GM18526 (cell line): ENCODE results near the gene FOXE3.

Experiments used
- POLR2A ChIP-seq: IDR thresholded peaks from 3 replicates; pipeline ENCODE4 v1.6.1; 2011; ENCODE audit not compliant: insufficient read length; ENCODE audit errors: extremely low read depth

The FOXE3 gene

DNA sequence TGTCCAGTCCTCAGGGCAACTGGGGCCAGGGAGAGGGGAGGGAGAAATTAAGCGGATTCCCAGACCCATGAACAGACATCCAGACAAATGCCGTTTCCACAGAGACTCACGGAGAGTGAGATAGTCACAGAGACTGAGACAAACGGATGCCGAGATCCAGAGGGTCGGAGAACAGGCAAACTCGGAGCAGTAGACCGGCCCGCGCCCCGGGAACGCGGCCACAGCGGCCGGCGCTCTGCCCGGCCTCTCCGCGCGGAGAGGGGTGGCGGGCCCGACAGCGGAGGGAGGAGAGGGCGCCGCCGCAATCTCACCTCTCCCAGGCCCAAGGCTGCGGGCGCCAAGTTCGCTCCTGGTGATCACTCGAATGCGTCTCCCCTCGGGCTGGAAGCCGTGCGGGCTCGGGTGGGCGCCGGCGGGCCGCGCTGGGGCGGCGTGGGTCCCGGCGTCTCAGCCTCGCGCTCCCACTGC lies 20.9 kb downstream of the FOXE3 start:
- TF ChIP-seq POLR2A = no peak

DNA sequence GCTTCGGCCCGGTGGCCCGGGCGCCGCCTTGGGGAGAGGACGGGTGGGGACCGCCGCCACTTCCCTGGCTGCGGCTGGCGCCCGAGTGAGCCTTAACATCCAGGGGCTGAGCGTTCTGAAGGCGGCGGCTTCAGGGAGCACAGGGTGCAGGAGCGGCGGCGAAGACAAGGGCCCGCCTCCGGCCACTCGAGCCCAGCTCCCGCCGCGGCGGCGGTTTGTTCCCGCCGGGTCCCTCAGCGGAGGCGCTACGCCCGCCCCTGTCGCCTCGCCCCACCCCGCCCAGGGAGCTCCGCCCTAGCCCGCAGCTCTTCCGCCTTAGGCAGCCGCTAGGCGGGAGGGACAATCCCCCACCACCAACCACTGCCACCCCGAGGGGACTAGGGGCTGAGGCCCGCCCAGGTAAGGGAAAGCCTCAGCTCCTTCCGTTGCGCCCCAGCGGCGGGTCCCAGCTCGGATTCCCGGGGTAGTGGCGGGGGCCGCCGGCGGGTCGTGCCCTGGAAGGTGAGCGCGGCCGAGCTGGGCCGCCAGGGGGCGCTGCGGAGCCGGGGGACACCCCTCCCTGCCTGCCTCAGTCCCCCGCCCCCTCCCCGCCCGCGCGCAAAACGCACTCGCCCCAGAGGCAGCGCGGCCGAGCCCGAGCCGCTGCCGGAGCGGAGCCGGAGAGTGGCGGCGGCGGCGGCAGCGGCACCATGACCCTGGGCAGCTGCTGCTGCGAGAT lies 21.5 kb downstream of the FOXE3 start, which contains the start of gene FOXD2:
Gene FOXD2 (plus strand): TSS at position 598 of the 718 bp plus-strand sequence. CDS start 92 bp downstream, at position 690.
- TF ChIP-seq POLR2A = peak; percentile 77

DNA sequence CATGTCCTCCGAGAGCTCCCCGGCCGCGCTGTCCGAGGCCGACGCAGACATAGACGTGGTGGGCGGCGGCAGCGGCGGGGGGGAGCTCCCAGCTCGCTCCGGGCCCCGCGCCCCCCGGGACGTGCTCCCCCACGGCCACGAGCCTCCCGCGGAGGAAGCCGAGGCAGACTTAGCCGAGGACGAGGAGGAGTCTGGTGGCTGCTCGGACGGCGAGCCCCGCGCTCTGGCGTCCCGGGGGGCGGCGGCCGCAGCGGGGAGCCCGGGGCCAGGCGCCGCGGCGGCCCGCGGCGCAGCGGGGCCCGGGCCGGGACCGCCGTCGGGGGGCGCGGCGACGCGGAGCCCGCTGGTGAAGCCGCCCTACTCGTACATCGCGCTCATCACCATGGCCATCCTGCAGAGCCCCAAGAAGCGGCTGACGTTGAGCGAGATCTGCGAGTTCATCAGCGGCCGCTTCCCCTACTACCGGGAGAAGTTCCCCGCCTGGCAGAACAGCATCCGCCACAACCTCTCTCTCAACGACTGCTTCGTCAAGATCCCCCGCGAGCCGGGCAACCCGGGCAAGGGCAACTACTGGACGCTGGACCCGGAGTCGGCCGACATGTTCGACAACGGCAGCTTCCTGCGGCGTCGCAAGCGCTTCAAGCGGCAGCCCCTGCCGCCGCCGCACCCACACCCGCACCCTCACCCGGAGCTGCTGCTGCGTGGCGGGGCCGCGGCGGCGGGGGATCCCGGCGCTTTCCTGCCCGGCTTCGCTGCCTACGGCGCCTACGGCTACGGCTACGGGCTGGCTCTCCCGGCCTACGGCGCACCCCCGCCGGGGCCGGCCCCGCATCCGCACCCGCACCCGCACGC lies 22.3 kb downstream of the FOXE3 start:
- TF ChIP-seq POLR2A = no peak

DNA sequence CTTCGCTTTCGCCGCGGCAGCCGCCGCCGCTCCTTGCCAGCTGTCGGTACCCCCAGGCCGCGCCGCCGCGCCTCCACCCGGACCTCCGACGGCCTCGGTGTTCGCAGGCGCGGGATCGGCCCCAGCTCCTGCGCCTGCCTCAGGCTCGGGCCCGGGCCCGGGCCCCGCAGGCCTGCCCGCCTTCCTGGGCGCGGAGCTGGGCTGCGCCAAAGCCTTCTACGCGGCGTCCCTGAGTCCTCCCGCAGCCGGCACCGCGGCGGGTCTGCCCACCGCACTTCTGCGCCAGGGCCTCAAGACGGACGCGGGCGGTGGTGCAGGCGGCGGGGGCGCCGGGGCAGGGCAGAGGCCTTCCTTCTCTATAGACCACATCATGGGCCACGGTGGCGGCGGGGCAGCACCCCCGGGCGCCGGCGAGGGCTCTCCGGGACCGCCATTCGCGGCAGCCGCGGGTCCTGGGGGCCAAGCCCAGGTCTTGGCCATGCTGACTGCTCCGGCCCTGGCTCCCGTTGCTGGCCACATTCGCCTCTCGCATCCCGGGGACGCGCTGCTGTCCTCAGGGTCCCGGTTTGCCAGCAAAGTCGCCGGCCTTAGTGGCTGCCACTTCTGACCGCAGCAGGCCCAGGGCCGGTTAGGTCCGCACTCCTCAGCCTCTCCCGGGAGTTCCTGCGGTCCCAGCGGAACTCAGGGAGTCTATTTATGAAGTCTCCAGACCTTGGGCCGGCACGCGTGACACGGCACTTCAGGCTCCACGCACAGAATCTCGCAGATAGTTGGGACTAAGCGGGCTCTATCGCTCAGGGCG lies 23.1 kb downstream of the FOXE3 start:
- TF ChIP-seq POLR2A = no peak

DNA sequence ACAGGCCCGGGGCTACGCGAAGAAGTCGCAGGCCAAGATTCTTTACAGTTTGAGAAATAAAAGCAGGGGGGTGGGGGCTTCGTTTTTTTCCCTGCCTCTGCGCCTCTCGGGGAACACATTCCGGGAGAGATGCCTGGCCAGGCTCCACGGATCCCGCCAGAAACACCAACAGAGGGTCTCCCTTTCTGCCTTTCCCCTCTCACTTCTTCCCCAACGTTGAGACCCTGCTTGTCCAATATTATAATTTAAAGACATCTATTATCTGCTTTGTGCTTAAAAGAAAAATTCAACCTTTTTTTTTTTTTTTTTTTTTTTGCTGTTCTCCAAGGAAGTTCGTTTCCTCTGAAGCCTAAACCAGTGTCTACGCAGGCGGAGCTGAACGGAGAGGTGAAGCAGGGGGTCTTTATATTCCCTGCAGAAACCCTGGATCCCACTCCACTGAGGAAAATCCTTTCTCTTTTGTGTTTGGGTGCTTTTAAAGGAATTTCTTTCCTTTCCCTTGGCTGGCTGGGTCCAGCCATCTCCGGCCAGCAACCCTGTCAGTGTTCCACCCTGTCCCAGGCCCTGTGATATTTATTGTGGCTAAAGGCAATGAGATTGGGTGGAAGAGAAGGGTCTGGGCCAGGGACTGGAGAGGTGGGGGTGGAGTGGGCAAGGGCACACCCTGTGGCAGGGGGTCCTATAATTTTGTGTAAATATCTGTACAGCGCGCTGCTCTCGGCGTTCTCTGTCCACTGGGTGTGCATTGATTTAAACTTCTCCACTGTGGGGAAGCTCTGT lies 23.9 kb downstream of the FOXE3 start:
- no peak for TF ChIP-seq POLR2A

DNA sequence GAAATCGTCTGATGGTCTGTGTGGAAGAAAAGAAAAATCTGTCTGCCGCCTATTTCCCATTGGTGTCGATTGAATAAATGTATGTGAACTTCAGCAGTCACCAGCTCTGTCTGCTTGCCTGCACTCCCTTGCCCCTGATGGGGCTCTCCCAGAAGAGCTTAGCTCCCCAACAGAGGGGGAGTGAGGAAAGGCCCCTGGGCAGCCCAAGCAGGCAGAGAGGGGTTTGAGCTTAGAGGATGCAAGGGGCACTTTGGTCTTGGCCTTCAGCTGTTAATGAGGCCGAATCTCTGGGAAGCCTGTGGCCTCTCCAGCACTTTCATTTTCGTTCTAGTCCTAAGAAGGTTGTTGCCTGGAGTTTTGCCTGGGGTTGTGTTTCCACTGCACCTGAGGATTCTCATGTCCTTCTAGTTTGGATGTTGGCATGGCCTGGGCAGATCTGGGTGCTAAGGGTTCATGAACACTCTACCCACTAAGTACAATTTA lies 24.6 kb downstream of the FOXE3 start:
- no peak for TF ChIP-seq POLR2A

DNA sequence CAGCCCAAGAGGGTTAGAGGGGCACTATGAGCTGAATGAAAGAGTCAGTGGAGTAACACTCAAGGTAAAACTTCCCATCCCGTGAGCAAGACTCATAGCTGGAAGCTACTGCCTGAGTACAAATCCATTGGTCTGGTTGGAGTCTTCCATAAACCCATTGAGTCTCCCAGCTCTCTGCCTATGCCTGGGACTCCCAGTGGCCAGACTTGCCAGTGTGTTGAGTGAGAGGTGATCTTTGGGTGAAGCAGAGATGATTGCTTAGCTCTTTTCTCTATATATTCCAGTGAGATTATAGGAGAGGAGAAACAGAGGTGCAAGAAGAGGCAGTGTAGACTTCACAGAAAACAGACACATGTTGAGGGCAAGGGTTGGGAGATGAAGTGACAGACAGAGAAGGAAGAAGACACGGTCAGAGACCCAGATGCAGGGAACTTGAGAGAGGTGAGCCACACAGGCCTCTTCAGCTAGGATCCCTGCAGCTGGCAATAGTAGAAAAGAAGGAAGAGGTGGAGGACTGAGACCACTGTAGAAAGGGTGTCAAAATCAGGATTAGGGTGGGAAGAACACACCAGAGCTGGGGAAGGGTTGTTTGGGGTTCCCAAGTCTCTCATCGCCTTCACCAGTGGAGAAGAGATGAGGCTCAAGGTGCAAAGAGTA lies 25.5 kb downstream of the FOXE3 start:
- TF ChIP-seq POLR2A = no peak

DNA sequence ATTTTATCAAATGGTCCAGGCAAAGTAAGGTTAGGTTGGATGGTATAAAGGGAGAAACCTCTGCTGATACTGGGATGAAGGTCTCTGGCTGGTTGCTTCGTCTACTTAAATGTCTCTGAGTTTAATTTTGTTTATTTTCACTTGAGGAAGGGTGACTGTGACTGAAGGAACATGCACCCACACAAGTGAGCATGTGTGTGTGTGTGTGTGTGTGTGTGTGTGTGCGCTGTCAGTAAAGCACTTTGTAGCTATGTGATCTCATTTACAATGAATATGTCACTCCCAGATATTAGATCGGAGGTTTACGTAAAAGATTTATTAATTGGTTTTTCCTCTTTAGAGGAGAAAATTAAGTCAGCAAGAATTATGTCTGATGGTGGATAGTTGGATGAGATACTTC lies 26.1 kb downstream of the FOXE3 start:
- TF ChIP-seq POLR2A = no peak

DNA sequence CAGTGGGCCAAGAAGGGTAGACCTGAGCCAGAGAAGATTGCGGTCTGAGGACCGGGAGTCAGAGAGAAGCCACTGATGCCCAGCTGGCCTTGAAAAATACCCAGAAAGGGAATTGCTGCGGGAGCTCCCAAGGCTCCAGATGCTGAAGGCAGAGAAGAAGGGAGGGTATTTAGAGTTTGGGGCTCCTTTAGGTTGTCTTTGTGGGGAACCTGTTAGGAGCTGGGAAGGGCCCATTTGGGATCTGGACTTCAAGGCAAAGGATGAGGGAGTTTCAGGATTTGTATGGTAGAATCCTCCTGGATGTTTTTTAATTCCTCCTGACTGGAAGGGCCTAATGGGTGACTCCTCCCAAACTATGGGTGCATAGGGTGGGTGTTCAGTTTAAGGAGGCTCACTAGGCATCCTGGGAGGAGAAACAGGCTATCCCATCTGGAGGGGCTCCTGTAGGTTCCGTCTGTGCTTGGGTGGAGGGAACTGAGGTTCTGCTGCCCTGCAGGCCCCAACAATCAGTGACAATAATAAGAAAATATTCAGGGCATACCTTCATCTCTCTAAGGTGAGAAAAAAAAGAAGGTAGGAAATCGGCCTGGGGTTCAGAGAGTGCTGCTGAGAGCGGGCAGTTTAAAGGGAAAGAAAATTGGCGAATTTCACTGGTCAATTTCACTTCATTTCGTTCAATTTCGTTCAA lies 26.9 kb downstream of the FOXE3 start:
- TF ChIP-seq POLR2A = no peak

DNA sequence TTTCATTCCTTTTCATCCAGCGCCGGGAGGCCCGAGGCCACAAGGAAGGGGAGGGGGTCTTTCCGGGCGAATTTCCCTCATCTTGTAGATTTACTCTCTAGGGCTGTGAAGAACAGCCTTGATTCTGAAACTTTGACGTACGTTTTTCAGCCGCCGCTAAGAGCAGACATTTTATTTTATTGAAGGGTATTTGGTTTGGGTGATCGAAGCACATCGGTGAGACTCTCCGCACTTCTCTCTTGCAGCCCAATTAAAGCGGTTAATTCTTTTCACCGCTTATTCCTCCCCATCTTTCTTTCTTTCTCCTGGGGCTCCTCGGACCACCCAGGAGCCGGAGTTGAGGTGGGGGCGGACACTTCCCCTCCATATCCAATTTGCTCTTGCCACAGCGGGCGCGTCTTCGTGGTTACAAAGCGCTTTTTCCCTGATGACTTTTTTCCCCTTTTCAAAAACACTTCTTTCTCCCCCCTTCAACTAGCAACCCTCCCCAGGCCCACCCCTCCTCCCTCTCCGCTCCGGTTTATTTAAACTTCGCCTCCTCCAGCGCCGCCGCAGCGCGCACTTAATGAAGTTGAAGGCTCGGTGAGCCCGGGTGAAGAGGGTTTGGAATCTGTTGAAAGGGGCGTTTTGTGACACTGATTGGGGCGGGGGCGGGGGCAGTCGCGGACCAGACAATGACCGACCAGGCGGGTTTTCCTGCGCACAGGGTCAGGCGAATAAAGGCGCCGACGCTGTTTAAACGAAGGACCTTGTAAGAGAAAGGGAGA lies 27.6 kb downstream of the FOXE3 start:
- no peak for TF ChIP-seq POLR2A

DNA sequence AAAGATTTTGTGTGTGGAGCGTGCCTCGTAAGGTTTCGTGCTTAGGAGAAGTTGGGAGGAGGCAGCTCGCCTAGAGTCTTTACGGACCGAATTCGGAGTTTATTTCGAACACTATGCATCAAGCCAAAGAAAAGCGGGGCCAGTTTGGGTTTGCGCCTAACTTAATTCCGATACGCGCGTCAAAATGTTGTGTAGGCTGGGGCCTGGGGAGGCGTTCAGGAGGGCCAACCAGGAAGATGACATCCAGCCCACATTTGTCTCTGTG lies 28.1 kb downstream of the FOXE3 start:
- TF ChIP-seq POLR2A = no peak

DNA sequence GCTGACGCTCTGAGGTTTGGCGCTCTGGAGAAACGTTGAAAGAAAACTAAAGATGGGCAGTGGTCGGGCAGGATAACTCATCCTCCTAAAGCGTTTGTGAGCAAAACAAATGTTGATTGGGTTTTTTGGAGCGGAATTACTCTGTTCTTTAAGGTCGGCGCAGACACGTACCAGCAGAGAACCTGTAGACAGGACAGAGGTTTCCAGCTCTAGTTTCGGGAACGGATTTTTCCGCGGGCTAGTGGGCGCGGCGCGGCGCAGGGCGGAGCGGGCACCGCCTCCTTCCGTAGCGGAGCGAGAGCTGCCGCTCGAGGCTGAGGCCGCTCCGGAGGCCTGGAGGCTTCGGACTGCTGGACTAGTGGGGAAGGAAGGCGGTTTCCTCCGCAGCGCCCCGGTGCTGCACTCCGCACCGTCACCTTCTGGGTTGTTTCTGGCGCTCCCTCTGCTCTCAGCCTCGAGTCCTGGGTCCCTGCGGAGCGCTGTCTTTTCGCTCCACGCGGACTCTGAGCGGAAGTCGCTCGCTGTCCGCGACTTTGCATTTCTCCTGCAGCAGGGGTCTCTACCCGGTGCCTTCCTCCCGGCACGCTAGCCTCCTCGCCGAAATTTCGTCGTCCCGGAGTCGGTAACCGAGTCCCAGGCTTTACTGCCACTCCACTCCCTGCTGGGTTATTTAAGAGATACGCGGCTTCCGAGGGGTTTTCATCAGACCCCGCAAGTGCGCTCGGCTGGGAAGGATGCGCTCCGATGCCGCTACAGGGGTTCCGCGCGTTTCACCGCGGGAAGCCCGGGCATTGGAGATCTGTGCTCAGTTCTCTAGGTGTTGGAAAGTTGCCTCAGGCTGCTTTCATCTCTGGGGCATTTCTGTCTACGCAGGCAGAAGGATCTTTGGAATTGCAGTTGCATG lies 28.7 kb downstream of the FOXE3 start:
- no peak for TF ChIP-seq POLR2A
